IMR-90 (cell line): ENCODE results near the gene DHX38. TPM values are rescaled to one million over a fixed set of nuclear protein-coding genes. Genes with fewer than 3 reads are reported as not detected.

Experiments used
- ATAC-seq: fragments of 200-7000 bp; cut with Tn5 transposase; 2 replicates; pipeline ENCODE4 v1.9.1; 2020; ENCODE audit warnings: low read depth, mild to moderate bottlenecking, moderate library complexity
- BruUV-seq: library from RNA; stranded (reverse); fragments of 400-500 nt; replicated peaks from 2 replicates; lab custom pipeline; 2021; lab: Mats Ljungman, UMichigan
- CTCF ChIA-PET: fragments of 300-600 bp; formaldehyde crosslinking; extraction: SDS; loops from one replicate; lab custom pipeline; 2021; ENCODE audit warnings: antibody characterized with exemption; lab: Yijun Ruan, JAX
- POLR2A ChIA-PET: fragments of 300-600 bp; sonication (Branson Sonifier 250); formaldehyde crosslinking; loops from one replicate; lab custom pipeline; 2022; ENCODE audit warnings: antibody characterized with exemption; ENCODE audit not compliant: unreplicated experiment; lab: Charles Lee
- DNase-seq: peaks from one replicate; pipeline ENCODE4 v3.0.0; 2013
- H2AFZ ChIP-seq: replicated peaks from 2 replicates; pipeline ENCODE3; 2013; ENCODE audit warnings: low read length, mild to moderate bottlenecking; ENCODE audit not compliant: poor library complexity
- H2AK5ac ChIP-seq: 2 replicates; pipeline ENCODE4 v1.6.1; 2013; ENCODE audit warnings: low read depth, low read length, inconsistent platforms
- H2AK9ac ChIP-seq: replicated peaks from 2 replicates; pipeline ENCODE3; 2013; ENCODE audit warnings: mild to moderate bottlenecking, low read depth, low read length, moderate library complexity; ENCODE audit not compliant: poor library complexity
- H2BK120ac ChIP-seq: 2 replicates; pipeline ENCODE4 v1.6.1; 2013; ENCODE audit warnings: low read depth, low read length, inconsistent platforms
- H2BK15ac ChIP-seq: 3 replicates; pipeline ENCODE4 v1.6.1; 2013; ENCODE audit warnings: low read depth, low read length, inconsistent platforms
- H2BK20ac ChIP-seq: 2 replicates; pipeline ENCODE4 v1.6.1; 2013; ENCODE audit warnings: low read depth, mild to moderate bottlenecking, inconsistent platforms, low read length, moderate library complexity
- H2BK5ac ChIP-seq: 2 replicates; pipeline ENCODE4 v1.6.1; 2013; ENCODE audit warnings: mild to moderate bottlenecking, low read depth, low read length, inconsistent platforms; ENCODE audit not compliant: poor library complexity, severe bottlenecking
- H3K14ac ChIP-seq: replicated peaks from 2 replicates; pipeline ENCODE4 v1.6.1; 2013; ENCODE audit warnings: low read depth, low read length, inconsistent platforms
- H3K18ac ChIP-seq: 2 replicates; pipeline ENCODE4 v1.6.1; 2013; ENCODE audit warnings: low read depth, low read length, control low read depth
- H3K23ac ChIP-seq: 2 replicates; pipeline ENCODE4 v1.6.1; 2013; ENCODE audit warnings: low read depth, low read length, inconsistent platforms
- H3K27ac ChIP-seq: 2 replicates; pipeline ENCODE4 v1.5.1; 2013; ENCODE audit warnings: mild to moderate bottlenecking, control low read depth, low read length; ENCODE audit not compliant: insufficient read depth
- H3K27me3 ChIP-seq: 2 replicates; pipeline ENCODE4 v1.6.1; 2013; ENCODE audit warnings: low read length; ENCODE audit not compliant: control insufficient read depth, insufficient read depth
- H3K36me3 ChIP-seq: 2 replicates; pipeline ENCODE4 v1.6.1; 2013; ENCODE audit warnings: low read length, mixed read lengths; ENCODE audit not compliant: control insufficient read depth, insufficient read depth
- H3K4ac ChIP-seq: 2 replicates; pipeline ENCODE4 v1.6.1; 2013; ENCODE audit warnings: low read depth, low read length, inconsistent platforms
- H3K4me1 ChIP-seq: 2 replicates; pipeline ENCODE4 v1.6.1; 2013; ENCODE audit warnings: low read length, mixed read lengths; ENCODE audit not compliant: control insufficient read depth, insufficient read depth
- H3K4me2 ChIP-seq: 2 replicates; pipeline ENCODE4 v1.6.1; 2013; ENCODE audit warnings: low read depth, mild to moderate bottlenecking, control low read depth, low read length, moderate library complexity
- H3K4me3 ChIP-seq: 2 replicates; pipeline ENCODE4 v1.5.1; 2013; ENCODE audit warnings: low read depth, mild to moderate bottlenecking, control low read depth, low read length, moderate library complexity; ENCODE audit not compliant: insufficient read depth
- H3K56ac ChIP-seq: 2 replicates; pipeline ENCODE4 v1.6.1; 2013; ENCODE audit warnings: low read length, inconsistent platforms; ENCODE audit not compliant: insufficient read depth; ENCODE audit errors: extremely low read depth
- H3K79me1 ChIP-seq, 2 experiments: 2 replicates each; pipeline ENCODE4 v1.6.1; 2013; ENCODE audit warnings: low read length in 2 of 2, inconsistent platforms in 1 of 2, low read depth in 1 of 2
- H3K9ac ChIP-seq: 2 replicates; pipeline ENCODE4 v1.6.1; 2013; ENCODE audit warnings: low read depth, low read length, control low read depth
- H3K9me1 ChIP-seq: 2 replicates; pipeline ENCODE4 v1.6.1; 2013; ENCODE audit warnings: low read length, inconsistent platforms; ENCODE audit not compliant: insufficient read depth
- H3K9me3 ChIP-seq: 2 replicates; pipeline ENCODE4 v1.6.1; 2013; ENCODE audit warnings: low read length; ENCODE audit not compliant: control insufficient read depth, insufficient read depth
- H4K20me1 ChIP-seq: 2 replicates; pipeline ENCODE4 v1.6.1; 2013; ENCODE audit warnings: low read length, inconsistent platforms; ENCODE audit not compliant: insufficient read depth
- H4K5ac ChIP-seq: 2 replicates; pipeline ENCODE4 v1.6.1; 2013; ENCODE audit warnings: mild to moderate bottlenecking, low read depth, low read length, control low read depth
- H4K8ac ChIP-seq, 2 experiments: 2 replicates each; pipeline ENCODE4 v1.6.1; 2013; ENCODE audit warnings: low read depth in 2 of 2, low read length in 2 of 2, control low read depth in 1 of 2, inconsistent platforms in 1 of 2
- H4K91ac ChIP-seq: 2 replicates; pipeline ENCODE4 v1.6.1; 2013; ENCODE audit warnings: low read depth, low read length, inconsistent platforms; ENCODE audit not compliant: insufficient read depth
- BHLHE40 ChIP-seq: fragments of 150-350 bp; IDR thresholded peaks from 2 replicates; pipeline ENCODE4 v1.6.1; 2016; ENCODE audit warnings: mild to moderate bottlenecking, low read depth, low read length
- CHD1 ChIP-seq: IDR thresholded peaks from 2 replicates; pipeline ENCODE4 v1.6.1; 2012; ENCODE audit warnings: low read depth, low read length, improper control_type of control experiment
- CTCF ChIP-seq: conservative IDR thresholded peaks from 2 replicates; pipeline ENCODE4 v1.5.1; 2012; ENCODE audit warnings: mild to moderate bottlenecking, low read depth, low read length, improper control_type of control experiment
- FOS ChIP-seq: fragments of 150-350 bp; IDR thresholded peaks from 2 replicates; pipeline ENCODE4 v1.6.1; 2016; ENCODE audit warnings: low read depth, low read length
- MAFK ChIP-seq: IDR thresholded peaks from 2 replicates; pipeline ENCODE4 v1.6.1; 2012; ENCODE audit warnings: low read depth, low read length, improper control_type of control experiment
- POLR2A ChIP-seq: IDR thresholded peaks from 2 replicates; pipeline ENCODE4 v1.6.1; 2012; ENCODE audit warnings: mild to moderate bottlenecking, low read depth, low read length
- RAD21 ChIP-seq: IDR thresholded peaks from 2 replicates; pipeline ENCODE4 v1.6.1; 2012; ENCODE audit warnings: low read length, improper control_type of control experiment
- SMC3 ChIP-seq: fragments of 150-350 bp; IDR thresholded peaks from 2 replicates; pipeline ENCODE4 v1.6.1; 2016; ENCODE audit warnings: low read depth, mild to moderate bottlenecking, antibody characterized with exemption, low read length, moderate library complexity
- WGBS, 2 experiments: methylation state at CpG; one replicate each; pipeline versions ENCODE4 v1.1.5 to v1.1.7; 2013; ENCODE audit warnings: missing lambda C conversion rate in 2 of 2; ENCODE audit not compliant: insufficient read length in 1 of 2; ENCODE audit errors: extremely low coverage in 2 of 2; 5-methylcytosine and 5-hydroxymethylcytosine counted together
- dilution Hi-C: fragments of 300-500 bp; cut with HindIII; formaldehyde crosslinking; loops from one replicate; pipeline ENCODE4 v1.14.3; 2018; ENCODE audit warnings: low sequenced_read_pairs; ENCODE audit not compliant: unreplicated experiment
- in situ Hi-C: fragments of 300-500 bp; cut with MboI; formaldehyde crosslinking; loops from 3 replicates; pipeline ENCODE4 v1.14.3; 2019; ENCODE audit warnings: low sequenced_read_pairs, inconsistent platforms, mixed read lengths
- intact Hi-C: fragments of 100-400 bp; cut with micrococcal nuclease; formaldehyde crosslinking; loops from 2 replicates; pipeline ENCODE4 v1.10.0; 2022
- polyA plus RNA-seq, 3 experiments: library from polyadenylated mRNA; depleted of rRNA; stranded (reverse); fragments of >200 nt; gene quantifications; 2 replicates each; pipeline ENCODE4 v1.2.3, GENCODE V29; 2012; ENCODE audit warnings: low replicate concordance in 1 of 3
- total RNA-seq: library from RNA; depleted of rRNA; stranded (reverse); fragments of >200 nt; gene quantifications from 2 replicates; pipeline ENCODE4 v1.2.3, GENCODE V29; 2012

Gene DHX38
- total and polyA plus RNA-seq, 2 of the 4 experiments (the other 2 are of a cell fraction) = 45.4 to 49.6 TPM

DNA sequence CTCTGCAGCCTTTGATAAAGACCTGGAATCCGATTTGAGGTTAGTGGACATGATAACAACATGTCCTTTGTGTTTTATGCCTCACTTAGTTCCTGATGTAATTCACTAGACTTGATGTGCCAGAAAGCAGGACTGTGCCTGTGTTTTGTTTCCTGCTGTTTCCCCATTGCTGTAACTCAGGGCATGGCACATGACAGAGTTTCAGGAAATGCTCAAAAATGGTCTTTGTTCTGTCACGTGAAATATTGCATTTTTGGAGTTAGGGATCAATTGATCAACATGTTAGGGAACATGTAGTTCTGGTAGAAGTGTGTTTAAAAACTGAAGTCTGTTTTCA lies 32.8 kb downstream of the DHX38 start:
- Histone ChIP-seq H4K5ac (no peak overlapping the region), H3K18ac (no peak overlapping the region), H3K56ac (no peak overlapping the region), H3K27ac (no peak overlapping the region), H3K27me3 (peaks cover 6% of the 10 kb centered on the region), H2AK5ac (no peak overlapping the region), H3K36me3 (no peaks in the 10 kb centered on the region), H3K4me1 (no peaks in the 10 kb centered on the region), H3K9me3 (no peaks in the 10 kb centered on the region), H3K9ac (no peak overlapping the region), H3K4me2 (no peak overlapping the region), H4K8ac (no peak overlapping the region), H4K20me1 (0 out of 2 replicates have a peak, but pooled peaks cover 4% of the 10 kb centered on the region), H3K4ac (no peak overlapping the region), H3K23ac (no peak overlapping the region), H2BK5ac (no peak overlapping the region), H2BK20ac (no peak overlapping the region), H3K9me1 (no peaks in the 10 kb centered on the region), H2AFZ (no peak overlapping the region), H2BK15ac (no peak overlapping the region), H4K91ac (no peak overlapping the region), H2BK120ac (no peak overlapping the region), H3K4me3 (no peak overlapping the region), H3K14ac (no peak overlapping the region), H3K79me1 (no peaks in the 10 kb centered on the region), H2AK9ac (no peak overlapping the region)
- ChIA-PET POLR2A (no interaction called here), CTCF (no interaction called here)
- 60% methylated on average over 1 of the region's 2 CpGs; no CpG with 5 or more reads in 1 of the 2 experiments for WGBS, 2 experiments
- intact Hi-C loops (loop anchor here (5.0 to 10.0 kb wide), 5 partner anchors 111 to 1908 kb away; no protein-coding TSS in a partner anchor), in situ Hi-C loops (loop anchor here (10.0 kb wide), 1 partner anchor 338 kb away; no protein-coding TSS in a partner anchor), dilution Hi-C loops (no loop called here)
- BruUV-seq = no TSS peak
- DNase-seq = no peak
- ATAC-seq = no peak
- no peak for TF ChIP-seq POLR2A
- no peak for TF ChIP-seq CTCF
- no peak for TF ChIP-seq SMC3
- no peak for TF ChIP-seq CHD1
- TF ChIP-seq MAFK = no peak
- no peak for TF ChIP-seq FOS
- TF ChIP-seq RAD21 = no peak
- TF ChIP-seq BHLHE40 = no peak
